Activated gamma-delta T cell treated with anti-CD3 and anti-CD28 coated beads, Interleukin-2, amount 50 U/mL, for 16 hours (primary cell): Measurements from ENCODE around the gene SMIM9.
"Not testable (repeated sequence)": the region's sequence is repeated elsewhere in the genome, so short reads cannot be mapped to it uniquely, and the experiment has no call there.

Experiments
- DNase-seq: peaks from one replicate; pipeline ENCODE4 v3.0.0-alpha.2; 2020; ENCODE audit warnings: low read depth

Gene SMIM9

DNA sequence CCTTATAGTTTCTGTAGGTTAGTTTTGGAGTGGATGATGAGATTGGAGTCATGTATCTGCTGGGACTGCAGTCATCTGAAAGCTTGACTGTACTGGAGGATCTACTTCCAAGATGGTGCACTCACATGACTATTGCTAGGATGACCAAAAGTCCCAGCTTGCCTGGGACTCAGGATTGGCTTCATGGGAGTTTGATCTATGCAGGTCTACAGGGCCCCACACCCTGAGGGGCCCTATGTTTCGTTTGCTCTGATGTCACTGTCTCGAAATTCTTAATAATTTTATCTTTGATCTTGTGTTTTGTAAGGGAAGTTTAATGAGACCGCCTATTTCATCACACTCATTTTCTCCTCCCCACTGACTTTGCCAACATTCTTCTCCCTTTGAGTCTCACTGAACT, at the start of gene SMIM9:
SMIM9 (minus strand) TSS at position 101 of the 400 bp plus-strand sequence. CDS start 3,806 bp downstream, outside the sequence.
- DNase-seq, result no peak

DNA sequence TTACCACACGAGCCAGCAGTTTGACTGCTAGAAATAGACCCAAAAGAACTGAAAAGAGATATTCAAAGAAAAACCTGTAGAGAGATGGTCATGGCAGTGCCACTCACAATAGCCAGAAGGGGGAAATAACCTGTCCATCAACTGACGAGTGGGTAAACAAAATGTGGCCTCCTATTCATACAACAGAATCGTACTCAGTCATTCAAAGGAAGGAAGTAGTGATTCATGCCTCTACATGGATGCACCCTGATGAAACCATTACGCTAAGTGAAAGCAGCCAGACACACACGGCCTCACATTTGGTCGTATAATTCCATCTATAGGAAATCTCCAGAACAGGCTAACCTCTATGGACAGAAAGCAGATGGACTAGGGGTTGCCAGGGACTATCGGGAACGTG, 49.6 kb upstream of the SMIM9 start:
- DNase-seq, result not testable (repeated sequence)

DNA sequence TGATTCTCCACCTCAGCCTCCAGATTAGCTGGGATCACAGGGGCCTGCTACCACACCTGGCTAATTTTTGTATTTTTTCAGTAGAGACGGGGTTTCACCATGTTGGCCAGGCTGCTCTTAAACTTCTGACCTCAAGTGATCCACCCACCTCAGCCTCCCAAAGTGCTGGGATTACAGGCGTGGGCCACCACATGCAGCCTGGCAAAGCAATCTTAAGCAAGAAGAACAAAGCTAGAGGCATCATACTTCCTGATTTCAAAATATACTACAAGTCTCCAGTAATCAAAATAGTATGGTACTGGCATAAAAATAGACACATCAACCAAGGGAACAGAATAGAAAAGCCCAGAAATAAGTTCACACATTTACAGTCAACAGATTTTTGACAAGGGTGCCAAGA, 38.9 kb upstream of the SMIM9 start:
- no peak for DNase-seq

DNA sequence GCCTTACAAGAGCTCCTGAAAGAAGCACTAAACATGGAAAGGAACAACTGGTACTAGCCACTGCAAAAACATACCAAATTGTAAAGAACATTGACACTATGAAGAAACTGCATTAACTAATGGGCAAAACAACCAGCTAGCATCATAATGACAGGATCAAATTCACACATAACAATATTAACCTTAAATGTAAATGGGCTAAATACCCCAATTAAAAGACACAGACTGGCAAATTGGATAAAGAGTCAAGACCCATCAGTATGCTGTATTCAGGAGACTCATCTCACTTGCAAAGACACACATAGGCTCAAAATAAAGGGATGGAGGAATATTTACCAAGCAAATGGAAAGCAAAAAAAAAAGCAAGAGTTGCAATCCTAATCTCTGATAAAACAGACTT, 34.1 kb upstream of the SMIM9 start:
- DNase-seq, result not testable (repeated sequence)

DNA sequence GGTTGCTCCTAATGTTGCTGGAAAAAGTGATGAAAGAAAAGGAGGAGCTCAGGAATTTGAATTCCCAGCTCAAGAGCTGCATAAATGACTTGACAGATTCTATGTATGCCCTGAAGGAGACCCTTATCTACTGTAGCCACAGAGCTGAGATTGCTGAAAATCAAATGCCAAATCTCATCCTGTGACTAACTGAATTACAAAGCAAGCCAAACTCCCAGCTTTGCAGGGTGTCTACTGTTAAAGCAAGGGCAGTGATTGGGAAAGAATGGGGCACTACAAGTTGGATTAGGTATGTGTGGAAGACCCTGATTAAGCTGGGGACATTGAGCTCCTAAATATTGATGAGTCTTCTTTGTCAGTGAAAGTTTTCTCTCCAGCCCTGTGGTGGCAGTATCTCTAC, 20.8 kb upstream of the SMIM9 start:
- DNase-seq, result no peak

DNA sequence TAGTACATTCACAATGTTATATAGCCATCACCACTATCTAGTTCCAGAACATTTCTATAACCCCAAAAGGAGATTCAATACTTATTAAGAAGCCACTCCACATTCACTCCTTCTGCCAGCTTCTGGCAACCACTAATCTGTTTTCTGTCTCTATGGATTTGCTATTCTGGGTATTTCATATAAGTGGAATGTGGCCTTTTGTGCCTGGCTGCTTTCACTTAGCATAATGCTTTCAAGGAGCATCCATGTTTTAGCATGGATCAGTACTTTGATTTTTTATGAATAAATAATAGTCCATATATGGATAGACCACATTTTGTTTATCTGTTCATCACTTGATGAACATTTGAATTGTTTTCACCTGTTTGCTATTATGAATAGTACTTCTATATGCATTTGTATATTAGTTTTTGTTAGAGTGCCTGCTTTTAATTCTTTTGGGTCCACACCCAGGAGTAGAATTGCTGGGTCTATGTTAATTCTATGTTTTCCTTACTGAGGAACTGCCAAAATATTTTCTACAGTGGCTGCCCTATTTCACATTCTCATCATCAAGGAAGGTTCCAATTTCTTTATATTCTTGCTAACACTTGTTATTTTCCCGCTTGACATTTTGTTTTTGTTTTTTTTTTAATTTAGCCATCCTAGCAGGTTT, 16.6 kb upstream of the SMIM9 start:
- DNase-seq, result no peak

DNA sequence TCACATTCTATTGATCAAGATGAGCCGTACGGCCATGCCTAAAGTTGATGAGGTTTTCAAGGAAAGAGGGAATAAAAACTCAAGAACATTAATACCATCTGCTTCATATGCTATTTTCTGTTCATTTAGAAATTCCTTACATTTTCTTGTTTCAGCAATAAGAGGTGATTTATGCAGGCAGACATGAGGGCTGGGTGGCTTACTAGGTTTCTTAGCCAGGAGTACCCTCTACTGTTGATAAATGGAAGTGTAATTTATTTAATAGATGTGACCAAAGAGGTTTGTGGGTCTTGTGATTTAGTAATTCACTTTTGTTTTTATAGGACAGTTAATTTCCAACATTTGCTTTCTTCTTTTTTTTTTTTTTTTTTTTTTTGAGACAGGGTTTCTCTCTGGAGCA, 6.4 kb upstream of the SMIM9 start:
- no peak for DNase-seq

DNA sequence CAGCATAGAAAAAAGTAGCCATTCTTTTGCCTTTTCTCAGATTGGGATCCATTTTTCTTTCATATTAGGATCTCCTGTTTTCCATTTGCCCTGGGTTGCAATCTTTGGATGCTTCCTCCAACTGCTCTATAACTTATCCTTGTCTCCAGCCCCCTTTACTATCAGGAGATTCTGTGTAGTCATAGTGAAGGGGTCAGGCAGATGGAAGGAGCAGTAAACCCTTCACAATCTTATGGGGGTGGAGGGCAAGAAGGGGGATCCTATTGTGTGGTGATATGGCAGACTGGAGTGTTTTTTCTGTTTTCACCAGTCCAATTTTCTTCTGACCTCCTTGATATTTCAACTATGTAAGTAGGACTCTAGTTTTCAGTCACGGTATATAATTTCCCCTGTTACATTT, 1.7 kb upstream of the SMIM9 start:
- DNase-seq, result no peak

DNA sequence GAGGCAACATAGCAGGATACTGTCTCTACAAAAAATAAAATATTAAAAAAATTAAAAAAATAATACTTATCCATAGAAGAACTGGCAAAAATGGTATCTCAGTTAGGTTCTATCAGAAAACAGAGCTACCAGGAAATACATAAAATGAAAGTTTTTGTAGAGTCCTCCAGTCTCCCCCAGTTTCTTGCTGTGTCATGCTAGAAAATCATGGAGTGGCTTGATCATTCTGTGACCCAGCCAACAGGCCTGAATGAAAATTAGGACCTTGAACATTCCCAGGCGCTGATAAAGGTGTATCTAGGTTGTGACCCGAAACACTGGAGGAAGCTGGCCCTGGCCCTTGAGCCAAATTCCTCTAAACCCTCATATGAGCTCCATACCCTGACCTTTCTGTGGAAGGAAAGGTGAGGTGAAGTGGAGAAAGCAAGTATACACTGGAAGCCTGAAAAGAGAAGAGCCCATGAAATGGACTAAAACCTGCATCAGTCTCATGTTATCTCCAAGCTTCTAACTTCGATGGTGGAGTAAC, 652 bp downstream of the SMIM9 start:
- DNase-seq, result no peak

DNA sequence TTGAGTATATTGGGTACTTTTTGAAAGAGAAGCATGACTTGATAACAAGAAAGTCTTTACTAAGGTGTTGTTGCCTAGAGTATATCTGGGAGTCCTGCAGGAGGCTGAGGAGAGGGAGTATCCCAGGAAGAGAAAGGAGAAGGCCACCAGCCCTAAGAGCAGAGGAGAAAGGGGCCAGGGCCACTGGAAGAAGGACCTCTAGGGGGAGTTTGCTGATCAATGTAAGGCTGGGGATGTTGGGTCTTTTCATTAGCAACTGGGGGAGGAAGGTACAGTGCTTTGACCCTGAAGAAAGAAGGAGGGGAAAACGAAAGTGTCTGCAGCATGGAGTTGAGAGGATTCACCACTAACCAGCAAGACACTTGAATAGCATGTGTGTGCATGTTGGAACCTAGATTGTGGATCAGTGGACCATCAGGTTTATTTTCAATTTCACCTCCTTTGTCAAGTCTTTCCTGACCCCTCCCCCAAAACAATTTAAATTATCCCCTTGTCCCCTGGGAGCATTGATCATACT, 4.5 kb downstream of the SMIM9 start:
- DNase-seq, result no peak

DNA sequence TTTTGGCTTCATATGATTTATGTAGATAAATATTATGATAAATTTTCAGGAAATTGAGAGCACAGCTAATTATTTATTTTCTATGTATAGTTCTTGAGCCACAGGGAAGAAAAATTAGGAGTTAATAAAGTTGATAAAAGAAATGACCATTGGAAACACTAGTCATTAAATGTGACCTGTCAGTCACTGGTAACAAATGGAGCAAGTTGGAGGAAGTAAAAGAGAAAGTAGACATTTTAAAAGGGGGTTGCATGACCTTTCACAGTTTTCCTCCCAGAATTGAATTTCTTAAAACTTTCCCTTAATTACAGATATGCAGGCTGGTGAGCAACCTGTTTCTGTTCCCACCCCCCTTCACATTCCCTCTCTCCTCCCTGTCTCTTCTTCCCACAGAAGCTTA, 5.3 kb downstream of the SMIM9 start:
- DNase-seq, result no peak

DNA sequence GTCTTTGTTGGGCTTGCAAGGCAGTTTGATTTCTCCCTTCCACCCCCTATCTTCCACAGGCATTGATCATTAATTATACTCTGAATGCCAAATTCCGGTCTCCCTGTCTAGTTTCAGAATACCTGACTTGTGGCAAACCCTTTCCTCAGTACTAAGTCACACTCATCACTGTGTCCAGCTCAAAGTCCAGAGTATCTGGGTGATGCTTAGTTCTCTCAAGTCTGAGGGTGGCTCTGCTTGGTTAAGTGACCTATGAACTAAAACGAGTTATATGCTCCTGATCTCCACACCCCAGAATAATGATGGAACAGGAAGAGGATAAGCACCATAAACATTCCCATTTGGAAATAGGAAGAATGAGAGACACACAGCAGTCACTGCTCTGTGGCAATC, 6.5 kb downstream of the SMIM9 start:
- no peak for DNase-seq

DNA sequence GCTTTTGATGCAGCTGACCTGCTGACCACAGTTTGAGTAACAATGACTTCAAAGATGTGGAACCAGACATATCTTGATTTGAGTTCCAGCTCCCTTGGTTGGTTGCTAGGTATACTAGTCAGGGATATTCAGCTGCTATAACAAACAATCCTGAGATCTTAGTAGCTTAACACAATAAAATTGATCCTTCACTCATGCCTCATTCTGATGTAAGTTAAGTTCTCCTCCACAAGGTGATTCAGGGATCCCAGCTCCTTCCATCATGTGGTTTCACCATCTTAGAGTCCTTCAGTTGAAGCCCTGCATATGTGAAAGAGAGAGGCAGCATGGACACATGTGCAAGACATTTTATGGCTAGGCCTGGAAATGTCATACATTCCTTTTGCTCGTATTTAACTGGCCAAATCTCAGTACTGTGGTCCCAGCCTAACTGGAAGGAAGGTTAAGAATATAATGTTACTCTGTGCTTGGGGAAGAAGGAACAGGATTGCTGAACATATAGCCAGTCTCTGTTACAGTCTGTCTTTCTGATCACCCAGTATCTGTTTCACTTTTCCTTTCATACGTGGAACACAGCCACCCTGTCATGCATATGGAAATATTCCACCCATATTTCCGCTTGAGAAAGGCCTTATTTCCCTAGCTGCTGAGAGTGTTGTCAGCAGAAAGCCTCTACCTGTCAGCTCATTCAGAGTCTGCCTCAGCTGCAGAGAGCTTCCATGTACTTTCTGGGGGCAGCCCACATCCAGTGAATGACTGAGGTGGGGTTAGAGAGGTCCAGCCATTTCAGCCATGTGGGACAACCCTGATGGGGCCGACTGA, 7.1 kb downstream of the SMIM9 start:
- no peak for DNase-seq

DNA sequence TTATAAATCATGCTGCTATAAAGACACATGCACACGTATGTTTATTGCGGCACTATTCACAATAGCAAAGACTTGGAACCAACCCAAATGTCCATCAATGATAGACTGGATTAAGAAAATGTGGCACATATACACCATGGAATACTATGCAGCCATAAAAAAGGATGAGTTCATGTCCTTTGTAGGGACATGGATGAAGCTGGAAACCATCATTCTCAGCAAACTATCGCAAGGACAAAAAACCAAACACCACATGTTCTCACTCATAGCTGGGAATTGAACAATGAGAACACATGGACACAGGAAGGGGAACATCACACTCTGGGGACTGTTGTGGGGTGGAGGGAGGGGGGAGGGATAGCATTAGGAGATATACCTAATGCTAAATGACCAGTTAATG, 8.9 kb downstream of the SMIM9 start:
- DNase-seq, result not testable (repeated sequence)

DNA sequence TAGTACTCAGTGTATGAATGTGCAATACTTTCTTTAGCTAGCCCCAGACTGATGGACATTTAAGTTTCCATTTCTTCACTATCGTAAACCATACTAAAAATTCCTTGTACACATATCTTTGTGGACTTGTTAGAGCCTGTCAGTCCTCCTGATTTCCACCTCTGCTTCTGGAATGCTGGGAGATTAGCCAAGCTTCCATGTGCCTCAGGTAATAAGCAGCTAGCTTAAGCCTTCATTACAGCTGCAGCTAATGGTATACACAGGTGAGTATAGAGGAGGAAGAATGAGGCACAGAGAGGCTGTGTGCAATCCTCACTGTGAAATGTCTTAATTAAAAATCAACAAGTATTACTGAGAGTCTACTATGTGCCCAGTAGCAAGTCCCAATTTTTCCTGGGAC, 9.8 kb downstream of the SMIM9 start:
- DNase-seq, result no peak

DNA sequence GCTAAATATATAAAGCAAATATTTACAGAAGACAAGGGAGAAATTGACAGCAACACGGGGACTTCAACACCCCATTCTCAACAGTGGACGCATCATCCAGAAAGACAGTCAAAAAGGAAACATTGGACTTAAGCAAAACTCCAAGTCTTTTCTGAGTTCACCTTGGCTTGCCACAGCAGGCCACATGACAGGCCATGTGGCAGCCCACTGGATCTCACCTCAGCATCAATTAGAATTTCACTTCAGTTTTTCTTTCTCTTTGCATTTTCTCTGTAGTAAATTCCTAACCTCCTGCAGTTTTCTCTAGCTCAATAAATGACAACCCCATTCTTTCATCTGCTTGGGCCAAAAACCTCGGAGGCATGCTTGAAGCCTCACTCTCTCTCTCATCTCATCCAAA, 12.4 kb downstream of the SMIM9 start:
- DNase-seq, result no peak

DNA sequence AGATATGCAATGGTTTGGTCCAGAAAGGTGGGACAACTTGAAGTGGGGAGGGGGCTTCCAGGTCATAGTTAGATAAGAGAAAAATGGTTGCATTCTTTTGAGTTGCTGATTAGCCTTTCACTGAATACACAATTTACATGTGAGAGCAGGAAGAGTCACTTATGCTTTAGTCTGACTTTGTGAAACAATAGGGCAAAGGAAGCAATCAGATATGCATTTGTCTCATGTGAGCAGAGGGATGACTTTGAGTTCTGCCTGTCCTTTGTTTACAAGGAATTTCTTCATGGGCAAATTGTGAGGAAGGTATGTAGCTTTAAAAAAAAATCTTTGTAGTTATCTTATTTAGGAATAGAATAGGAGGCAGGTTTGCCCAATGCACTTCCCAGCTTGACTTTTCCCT, 12.9 kb downstream of the SMIM9 start:
- DNase-seq, result no peak

DNA sequence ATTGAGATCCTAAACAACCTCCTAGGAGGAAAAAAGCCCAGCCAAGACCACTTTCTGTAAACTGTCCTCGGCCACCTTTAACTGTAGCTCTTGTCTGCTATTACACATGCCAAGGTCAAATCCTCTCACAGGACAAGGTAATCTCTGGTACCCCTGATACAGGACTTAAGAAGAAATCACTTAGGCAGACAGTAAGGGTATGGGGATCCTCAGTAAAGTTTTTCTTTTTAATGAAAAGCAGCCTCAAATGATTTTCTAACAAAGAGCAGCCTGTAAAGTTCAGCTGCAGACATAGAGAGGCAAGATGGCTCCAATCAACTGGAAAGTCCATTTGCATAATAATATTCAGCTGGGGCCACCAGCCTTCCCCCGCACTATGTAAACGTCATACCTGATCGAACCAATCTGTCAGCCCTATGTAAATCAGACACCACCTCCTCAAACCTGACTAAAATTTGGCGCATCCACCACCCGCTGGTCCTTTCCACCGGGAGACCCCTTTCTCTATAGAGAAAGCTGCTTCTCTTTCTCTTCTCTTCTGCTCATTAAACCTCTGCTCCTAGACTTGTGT, 14.6 kb downstream of the SMIM9 start:
- no peak for DNase-seq

DNA sequence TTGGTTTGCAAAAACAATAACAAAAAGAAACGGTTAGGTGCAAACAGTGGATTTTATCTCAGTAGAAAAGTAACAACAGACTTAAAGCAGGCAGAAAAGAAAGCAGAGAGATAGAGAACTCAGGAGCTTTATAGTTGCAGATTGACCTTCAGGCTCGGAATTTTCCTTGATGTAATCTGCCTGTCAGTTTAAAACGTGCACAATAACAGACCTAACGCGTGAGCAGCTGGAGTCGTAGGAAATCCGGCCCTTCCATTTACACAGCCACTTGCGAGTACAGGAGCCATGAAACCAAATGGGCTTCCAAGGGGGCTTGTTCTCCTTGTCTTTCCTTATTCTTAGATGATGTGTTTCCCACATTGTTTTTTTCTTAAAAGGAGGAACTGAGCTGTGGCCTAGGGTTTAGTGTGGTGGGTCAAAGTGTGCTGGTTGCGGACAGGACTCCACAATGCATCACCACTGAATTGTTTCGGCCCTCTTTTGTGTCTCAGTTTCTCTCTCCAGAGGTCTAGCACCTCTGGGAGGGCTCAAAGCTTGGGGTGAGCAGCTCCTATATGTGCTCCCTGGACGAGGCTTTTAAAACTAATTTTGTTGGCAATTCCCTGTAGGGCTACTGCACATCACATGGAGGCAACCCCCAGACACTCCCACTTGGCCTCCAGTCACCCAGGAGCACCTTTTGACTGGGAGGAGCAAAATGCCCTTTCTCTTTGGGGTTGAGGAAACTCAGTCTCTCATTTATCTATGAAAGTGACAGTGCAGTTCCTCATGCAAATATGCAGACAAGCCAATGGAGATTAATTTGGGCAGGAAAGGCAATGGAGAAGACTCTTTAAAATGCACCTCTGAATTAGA, 15.3 kb downstream of the SMIM9 start:
- no peak for DNase-seq

DNA sequence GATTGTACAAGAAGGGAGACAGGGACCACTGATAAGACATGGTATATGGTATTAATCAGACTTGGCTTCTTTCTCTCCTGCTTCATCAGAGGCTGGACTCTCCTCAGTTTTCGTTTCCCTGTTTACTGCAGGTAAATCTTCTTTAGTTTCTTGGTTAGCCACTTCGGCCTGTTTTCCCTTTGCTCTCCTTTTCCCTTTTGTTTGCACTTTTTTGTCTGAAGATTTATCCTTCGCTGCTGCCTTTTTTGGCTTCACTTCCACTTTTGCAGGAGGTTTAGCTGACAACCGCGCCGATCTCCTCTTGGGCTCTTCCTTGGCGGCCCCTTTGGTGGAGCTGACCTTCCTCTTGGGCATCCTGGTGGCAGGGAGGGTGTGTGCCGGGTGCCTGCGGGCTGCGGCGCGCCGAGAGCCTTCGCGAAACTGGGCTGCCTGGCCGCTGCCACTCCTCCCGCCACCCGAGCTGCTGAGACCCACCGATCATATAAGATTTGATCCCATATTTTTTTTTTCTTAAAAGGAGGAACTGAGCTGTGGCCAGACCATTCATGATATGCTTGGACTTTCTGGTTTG, 17.3 kb downstream of the SMIM9 start:
- DNase-seq, result not testable (repeated sequence)

DNA sequence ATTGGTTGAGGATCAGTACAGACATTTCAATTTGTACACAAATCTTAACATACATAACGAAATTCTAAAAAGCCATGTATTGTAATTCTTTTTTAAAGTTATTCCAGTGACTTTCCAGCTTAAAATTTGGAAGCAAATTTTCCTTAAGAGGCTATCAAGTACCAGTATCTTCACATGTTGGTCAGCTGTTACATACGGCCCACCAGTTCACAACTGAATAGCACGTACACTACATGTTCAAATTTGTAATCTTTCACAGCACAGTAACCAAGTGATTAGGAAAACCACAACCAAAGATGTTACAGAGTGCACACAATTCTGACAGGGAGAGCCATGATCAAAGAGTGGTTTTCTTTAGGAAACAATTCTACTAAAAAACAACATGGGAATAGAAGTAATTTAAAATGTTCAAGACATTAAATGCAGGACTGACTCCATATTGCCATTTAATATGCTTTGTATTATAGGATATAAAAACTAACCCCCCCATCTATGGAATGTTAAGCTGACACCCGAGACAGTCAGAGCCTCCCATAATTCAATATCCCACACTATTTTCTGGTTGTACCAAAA, 18.1 kb downstream of the SMIM9 start:
- DNase-seq, result not testable (repeated sequence)
